Measurements from ENCODE around the gene LPP.

LPP gene, protein sequence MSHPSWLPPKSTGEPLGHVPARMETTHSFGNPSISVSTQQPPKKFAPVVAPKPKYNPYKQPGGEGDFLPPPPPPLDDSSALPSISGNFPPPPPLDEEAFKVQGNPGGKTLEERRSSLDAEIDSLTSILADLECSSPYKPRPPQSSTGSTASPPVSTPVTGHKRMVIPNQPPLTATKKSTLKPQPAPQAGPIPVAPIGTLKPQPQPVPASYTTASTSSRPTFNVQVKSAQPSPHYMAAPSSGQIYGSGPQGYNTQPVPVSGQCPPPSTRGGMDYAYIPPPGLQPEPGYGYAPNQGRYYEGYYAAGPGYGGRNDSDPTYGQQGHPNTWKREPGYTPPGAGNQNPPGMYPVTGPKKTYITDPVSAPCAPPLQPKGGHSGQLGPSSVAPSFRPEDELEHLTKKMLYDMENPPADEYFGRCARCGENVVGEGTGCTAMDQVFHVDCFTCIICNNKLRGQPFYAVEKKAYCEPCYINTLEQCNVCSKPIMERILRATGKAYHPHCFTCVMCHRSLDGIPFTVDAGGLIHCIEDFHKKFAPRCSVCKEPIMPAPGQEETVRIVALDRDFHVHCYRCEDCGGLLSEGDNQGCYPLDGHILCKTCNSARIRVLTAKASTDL

DNA sequence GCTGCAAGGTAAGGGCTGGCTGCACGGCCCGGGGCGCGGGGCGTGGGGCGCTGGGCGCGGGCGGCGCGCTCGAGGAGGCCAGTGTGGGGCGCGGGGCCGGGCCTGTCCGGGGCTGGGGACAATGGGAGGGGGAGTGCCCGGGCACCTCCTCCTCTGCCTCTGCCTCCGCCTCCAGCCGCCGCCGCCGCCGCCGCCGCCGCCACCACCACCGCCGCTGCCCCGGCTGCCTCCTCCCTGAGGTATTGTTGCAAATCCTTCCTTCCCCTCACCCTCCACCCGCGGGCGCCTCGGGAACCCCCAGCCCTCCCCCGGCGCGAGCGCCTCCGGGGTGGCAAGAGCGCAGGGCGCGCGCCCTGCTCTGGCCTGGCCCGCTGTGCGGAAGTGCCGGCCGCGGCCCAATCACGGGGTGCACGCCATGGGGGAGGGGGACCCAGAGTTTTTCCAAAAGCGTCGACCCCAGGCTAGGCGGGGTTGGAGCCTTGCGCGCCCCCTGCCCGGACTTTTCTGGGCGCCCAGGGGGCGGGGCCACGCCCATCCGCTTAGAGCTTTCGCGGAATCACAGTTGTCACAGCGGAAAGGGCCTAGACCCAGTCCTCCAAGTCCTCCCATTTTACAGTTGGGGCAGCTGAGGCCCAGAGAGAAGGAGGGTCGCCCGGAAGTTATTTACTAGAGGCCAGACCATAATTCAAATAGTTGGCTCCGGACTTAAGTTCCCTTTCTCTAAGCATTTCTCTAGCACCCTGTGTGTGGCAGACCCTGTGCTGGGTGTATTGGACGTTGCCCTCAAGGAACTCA is at the start of gene LPP:
TSS of gene LPP (plus strand) at position 144 of the 795 bp plus-strand sequence. CDS start 251,964 bp downstream, outside the sequence.
- no peak for TF ChIP-seq GATA3 (IDR thresholded peaks at IDR 0.05; ENCODE audit: low read depth, low read length)
- no peak for TF ChIP-seq GATA2 (IDR thresholded peaks at IDR 0.05; ENCODE audit: low read depth, low read length)

DNA sequence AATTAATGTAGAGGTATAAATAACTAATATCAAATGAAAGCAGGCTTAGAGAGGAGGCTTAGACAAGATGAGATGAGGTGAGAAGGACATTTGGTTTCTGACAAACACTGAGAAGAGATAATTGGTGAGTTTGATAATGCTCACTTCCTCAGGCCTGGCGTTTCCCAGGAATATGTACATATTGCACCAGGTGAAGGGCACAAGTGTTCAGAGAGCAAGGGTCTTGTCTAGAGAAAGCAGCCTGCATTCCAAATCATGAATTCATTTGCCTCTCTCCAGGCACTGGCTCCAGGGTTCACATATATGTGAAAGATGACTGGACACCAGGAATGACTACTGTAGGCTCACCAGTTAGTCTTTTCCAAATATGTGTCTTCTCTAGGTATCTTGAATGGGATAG is 48.0 kb upstream of the LPP start:
- TF ChIP-seq GATA2 (IDR thresholded peaks at IDR 0.05; ENCODE audit: low read depth, low read length) (no peak), GATA3 (IDR thresholded peaks at IDR 0.05; ENCODE audit: low read depth, low read length) (no peak)

DNA sequence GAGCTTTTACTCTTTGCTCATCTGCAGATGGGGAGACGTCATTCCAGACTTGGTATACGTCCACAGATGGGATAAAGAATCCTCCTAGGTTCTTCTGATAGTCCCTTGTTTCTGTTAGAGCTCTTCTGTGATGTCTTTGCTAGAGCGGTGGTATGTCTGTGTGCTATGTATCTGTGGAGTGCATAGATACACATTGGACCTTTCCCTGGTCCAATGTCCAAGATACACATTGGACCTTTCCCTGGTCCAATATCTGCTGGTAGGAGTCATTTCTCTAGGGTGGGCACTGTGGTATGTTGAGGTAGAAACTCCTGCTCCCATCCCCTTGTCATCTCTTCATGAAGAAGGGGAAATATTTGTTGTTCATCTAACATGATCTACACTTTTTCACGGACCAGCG is 47.5 kb upstream of the LPP start:
- TF ChIP-seq GATA2 (IDR thresholded peaks at IDR 0.05; ENCODE audit: low read depth, low read length) (no peak), GATA3 (IDR thresholded peaks at IDR 0.05; ENCODE audit: low read depth, low read length) (no peak)

DNA sequence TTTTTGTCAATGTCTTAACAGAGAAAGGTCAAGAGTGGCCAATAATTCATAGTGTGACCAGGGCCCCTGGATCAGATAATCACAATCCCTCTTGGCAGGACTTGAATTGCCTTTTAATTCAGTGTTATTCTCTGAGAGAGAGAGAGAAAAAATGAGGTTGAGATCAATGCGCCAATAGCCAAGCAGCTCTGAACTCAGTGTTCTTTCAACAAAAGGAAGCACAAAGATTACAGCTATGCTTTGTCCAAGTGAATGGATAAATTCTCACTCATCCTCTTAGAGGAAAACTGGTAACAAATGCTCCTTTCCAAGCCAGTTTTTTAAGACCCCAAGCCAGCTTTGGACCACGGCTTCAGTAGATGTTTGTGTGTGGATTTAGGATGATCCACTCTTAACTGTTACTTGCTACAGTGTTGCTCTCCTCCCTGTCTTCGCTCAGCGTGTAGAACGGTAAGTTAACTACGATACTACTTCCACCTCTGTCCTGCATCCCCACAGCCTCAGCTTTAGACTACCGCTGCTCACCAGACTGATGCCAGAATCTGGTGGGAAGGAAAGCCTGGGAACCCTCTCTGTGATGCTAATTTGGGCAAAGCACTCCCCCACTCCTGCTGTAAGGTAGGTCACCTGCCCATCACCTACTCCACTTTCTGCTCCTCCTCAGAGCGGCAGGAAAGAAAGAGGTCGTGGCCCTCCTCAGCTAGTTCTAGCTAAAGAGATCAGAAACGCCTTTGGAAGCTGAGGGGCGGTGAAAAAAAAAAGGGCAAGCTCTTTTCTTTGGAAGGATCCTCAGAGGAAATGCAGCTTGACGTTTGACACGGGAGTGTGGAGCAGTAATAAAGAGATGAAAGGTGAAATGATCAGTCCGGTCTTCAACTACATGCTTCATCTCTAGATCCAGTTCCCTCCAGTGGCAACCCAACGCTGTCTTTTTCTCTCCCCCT is 46.8 kb upstream of the LPP start:
- TF ChIP-seq GATA2 (IDR thresholded peaks at IDR 0.05; ENCODE audit: low read depth, low read length) = no peak
- no peak for TF ChIP-seq GATA3 (IDR thresholded peaks at IDR 0.05; ENCODE audit: low read depth, low read length)

DNA sequence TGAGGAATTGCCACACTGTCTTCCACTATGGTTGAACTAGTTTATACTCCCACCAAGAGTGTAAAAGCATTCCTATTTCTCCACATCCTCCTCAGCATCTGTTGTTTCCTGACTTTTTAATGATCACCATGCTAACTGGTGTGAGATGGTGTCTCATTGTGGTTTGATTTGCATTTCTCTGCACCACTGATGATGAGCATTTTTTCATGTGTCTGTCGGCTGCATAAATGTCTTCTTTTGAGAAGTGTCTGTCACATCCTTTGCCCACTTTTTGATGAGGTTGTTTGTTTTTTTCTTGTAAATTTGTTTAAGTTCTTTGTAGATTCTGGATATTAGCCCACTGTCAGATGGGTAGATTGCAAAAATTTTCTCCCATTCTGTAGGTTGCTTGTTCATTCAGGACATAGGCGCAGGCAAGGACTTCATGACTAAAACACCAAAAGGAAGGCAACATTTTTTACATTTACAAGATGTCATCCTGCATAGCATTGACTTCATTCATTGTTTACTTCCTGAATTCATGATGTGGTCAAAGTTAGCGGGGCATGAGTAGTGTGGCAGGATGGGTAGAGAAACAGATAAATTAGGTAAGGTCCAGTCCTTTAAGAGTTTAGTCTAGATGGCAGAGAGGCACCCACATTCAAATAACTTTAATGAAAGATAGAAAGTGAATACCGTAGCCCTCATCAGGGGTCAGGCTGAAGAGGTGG is 45.1 kb upstream of the LPP start:
- no peak for TF ChIP-seq GATA3 (IDR thresholded peaks at IDR 0.05; ENCODE audit: low read depth, low read length)
- no peak for TF ChIP-seq GATA2 (IDR thresholded peaks at IDR 0.05; ENCODE audit: low read depth, low read length)

DNA sequence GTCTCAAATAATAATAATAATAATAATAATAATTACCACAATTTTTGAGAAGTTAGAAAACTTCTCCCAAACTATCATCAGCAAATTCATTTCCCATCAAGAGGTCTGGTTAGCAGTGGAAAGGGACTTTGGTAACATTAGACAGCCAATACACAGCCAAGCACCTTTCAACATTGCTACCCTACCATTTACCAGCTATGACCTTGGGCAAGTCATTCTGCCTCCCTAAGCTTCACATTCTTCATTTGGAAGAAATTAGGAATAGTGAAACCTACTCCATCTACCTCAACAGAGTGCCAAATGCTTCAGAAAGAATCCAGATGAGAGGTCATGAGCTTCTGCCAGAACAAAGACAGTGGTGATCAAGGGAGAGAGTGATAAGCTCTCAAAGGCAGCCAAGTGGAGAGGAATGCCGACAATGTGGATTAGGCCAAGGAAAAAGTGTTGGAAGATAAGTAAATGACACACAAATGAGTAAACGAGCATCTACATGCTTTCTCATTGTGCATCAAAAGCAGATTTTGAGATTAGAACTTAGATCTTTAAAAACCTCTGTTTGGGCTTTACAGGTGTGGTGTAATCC is 42.9 kb upstream of the LPP start:
- no peak for TF ChIP-seq GATA3 (IDR thresholded peaks at IDR 0.05; ENCODE audit: low read depth, low read length)
- TF ChIP-seq GATA2 (IDR thresholded peaks at IDR 0.05; ENCODE audit: low read depth, low read length) = no peak

DNA sequence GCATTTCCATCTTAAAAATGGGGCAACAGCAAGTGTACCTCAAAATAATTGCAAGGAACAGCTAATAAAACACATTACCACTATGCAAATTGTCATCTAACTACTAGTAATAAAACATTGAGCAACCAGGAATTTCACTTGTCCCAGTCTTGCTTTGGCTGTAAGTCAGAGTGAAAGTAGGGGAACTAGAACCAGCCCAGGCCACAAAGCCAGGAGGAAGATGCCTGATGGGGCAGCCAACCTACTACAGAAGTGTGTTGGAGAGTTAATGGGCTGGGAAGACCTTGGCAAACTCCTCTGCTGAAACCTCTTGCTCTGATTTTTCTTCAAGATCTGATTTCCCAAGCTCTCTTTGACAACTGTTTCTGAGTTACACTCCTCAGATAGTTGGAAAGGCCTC is 40.2 kb upstream of the LPP start:
- TF ChIP-seq GATA2 (IDR thresholded peaks at IDR 0.05; ENCODE audit: low read depth, low read length) = no peak
- no peak for TF ChIP-seq GATA3 (IDR thresholded peaks at IDR 0.05; ENCODE audit: low read depth, low read length)

DNA sequence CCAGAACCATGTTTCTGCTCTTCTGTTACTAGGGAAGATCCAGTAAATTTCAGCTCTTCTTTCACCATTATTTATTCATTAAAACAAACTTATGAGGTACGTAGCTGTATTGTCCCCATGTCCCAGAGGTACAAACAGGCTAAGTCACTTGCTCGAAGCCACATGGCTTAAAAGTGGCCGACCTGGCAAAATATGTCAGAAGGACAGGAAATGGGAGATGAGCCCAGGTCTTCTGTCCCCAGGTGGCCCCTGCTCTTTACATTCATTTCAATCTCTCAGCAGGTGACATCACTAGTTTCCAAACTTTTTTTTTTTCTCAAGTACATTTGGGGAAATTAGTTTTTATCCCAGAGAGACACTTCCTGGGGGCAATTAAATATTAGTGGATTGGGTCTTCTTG is 34.1 kb upstream of the LPP start:
- no peak for TF ChIP-seq GATA3 (IDR thresholded peaks at IDR 0.05; ENCODE audit: low read depth, low read length)
- no peak for TF ChIP-seq GATA2 (IDR thresholded peaks at IDR 0.05; ENCODE audit: low read depth, low read length)

DNA sequence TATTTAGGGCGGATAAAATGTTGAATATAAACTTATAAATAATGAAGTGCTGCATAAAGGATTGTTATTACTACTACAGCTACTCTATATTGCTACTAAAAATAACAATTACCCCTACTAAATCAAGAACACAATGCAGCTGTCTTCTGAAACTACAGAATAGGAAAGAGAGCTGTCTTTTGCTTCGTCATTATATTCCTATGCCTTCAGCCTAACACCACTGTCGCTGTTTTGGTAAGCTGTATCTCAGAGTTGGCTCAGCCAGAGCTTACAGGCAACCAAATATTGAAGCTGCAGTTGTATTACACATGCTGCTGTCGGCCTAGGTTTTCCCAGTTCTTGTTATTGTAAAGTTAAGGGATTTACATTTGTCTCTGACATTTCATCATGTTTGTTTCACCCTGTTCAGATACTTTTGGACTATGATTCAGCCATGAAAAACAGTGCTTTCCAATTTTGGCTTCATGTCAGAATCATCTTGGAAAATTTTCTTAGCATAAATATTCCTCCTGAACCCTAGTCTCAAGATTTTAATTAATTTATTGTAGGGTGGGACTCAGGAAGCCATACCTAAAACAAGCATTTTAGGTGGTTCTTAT is 31.3 kb upstream of the LPP start:
- TF ChIP-seq GATA3 (IDR thresholded peaks at IDR 0.05; ENCODE audit: low read depth, low read length) (no peak), GATA2 (IDR thresholded peaks at IDR 0.05; ENCODE audit: low read depth, low read length) (no peak)

DNA sequence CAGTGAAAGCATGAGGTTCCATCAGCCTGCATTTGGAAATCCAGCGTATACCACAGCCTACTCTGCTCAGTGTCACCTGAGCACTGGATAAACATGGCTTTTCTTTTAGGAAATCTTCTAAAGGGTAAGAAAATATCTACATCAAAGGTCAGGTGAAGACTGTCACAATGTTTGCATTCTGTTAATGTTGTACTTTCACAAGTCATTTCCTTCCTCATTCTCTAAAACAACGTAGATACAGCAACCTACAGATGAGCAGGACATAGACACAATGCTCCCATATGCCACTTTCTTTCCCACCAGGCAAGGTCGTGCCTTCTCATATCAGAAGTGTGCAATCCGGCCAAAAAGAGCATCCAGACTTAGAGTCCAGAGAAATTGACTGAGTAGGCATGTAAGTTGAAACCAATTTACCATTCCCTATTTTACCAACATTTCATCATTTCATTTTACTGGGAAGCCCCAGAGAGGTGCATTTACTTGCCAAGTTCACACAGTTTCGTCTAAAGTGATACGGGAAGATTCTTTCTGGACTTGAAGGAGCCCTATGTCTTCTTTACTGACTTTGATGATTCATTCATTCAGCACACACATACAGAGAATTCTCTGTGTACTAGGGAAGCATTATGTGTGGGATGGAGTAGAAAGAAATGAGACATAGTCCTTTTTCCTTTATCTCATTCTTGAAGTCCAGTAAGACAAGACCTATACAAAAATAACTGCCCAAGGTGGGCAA is 30.6 kb upstream of the LPP start:
- TF ChIP-seq GATA2 (IDR thresholded peaks at IDR 0.05; ENCODE audit: low read depth, low read length) (no peak), GATA3 (IDR thresholded peaks at IDR 0.05; ENCODE audit: low read depth, low read length) (no peak)

DNA sequence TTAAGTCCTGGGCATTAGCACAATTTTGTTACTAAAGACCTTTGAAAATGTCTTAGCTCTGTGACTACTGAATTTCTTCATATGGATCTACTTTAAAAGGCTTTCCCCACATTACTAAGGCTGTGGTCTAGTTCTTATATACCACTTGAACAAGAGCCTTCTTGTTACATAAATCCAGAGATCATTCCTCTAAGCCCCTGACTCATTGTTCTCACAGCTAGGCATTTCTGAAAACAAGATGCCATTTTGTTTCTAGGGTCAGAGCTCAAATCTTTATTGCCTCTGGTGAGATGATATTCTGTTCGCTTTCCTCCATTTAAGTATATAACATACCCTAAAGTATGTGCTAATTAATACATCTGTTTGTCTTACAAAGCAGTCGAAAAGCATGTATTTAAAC is 29.8 kb upstream of the LPP start:
- TF ChIP-seq GATA3 (IDR thresholded peaks at IDR 0.05; ENCODE audit: low read depth, low read length) = no peak
- no peak for TF ChIP-seq GATA2 (IDR thresholded peaks at IDR 0.05; ENCODE audit: low read depth, low read length)

DNA sequence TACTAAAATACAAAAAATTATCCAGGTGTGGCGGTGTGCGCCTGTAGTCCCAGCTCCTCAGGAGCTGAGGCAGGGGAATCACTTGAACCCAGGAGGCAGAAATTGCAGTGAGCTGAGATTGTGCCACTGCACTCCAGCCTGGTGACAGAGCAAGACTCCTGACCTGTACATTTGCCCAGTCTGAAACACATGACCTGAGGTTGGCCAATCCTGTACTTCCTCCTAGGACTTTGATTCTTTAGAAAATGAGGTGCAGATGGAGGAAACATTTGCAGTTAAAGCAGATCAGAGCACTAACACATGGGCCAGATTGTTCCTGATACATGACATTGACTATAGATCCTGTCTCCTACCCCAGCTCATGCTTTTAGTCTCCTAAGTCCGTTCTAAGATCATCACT is 28.9 kb upstream of the LPP start:
- TF ChIP-seq GATA3 (IDR thresholded peaks at IDR 0.05; ENCODE audit: low read depth, low read length) = no peak
- TF ChIP-seq GATA2 (IDR thresholded peaks at IDR 0.05; ENCODE audit: low read depth, low read length) = no peak

Data from SH-SY5Y (cell line).